Gastroesophageal sphincter (tissue), 3 donors: ENCODE data around the gene LIF.

Experiments
- CTCF ChIP-seq, 4 experiments: fragments of 200-600 bp in 2 of 4; fragments of 450-650 bp in 2 of 4; sonication (generic) in 1 of 4; IDR thresholded peaks; one replicate each; pipeline ENCODE4 v1.5.1; 2017 to 2019; ENCODE audit warnings: antibody characterized with exemption in 4 of 4, mild to moderate bottlenecking in 2 of 4, moderate library complexity in 2 of 4
- POLR2A ChIP-seq, 2 donors: fragments of 450-650 bp; IDR thresholded peaks; one replicate each; pipeline ENCODE4 v1.6.1; 2017; ENCODE audit warnings: antibody characterized with exemption in 2 of 2, mild to moderate bottlenecking in 2 of 2, moderate library complexity in 1 of 2

- no peak for TF ChIP-seq CTCF (IDR thresholded peaks at IDR 0.05)
- TF ChIP-seq POLR2A (IDR thresholded peaks at IDR 0.05): no peak
Observed at GRCh38 chr22:30210235-30210909, 36.2 kb downstream of the LIF start.
